ENCODE results near the gene TMEM123. TPM values are rescaled to one million over a fixed set of nuclear protein-coding genes. Genes with fewer than 3 reads are reported as not detected.

Gene TMEM123
- total RNA-seq, 2 experiments from 2014 or later, result 489 to 694 TPM

DNA sequence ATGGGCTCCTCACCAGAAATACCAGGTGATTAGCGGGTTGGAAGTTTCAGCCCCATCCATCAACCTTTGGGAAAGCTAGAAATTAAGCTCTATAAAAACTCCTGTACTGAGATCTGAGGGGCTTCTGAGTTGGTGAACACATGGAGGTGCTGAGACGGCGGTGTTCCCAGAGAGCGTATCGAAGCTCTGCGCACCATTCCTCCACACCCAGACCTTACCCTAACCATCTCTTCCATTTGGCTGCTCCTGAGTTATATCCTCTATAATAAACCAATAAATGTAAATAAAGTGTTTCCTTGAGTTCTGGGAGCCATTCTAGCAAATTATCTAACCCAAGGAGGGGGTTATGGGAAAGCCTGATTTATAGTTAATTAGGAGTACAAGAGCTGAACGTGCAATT lies 41.4 kb downstream of the TMEM123 start:
- no peak for DNase-seq
- H3K4me1 Mint-ChIP-seq, result peaks cover 77% of the 10 kb centered on the region
- H3K9me3 Mint-ChIP-seq, result peaks cover 12% of the 10 kb centered on the region
- ChIA-PET CTCF (interaction anchor here (1.9 kb wide), 2 partner anchors 11 to 21 kb away, joined by 6 read pairs; no protein-coding TSS in a partner anchor), POLR2A (no interaction called here)
- H3K36me3 Mint-ChIP-seq (ENCODE audit: low read depth), result peaks cover 61% of the 10 kb centered on the region
- no peak overlapping the region for H3K27ac Mint-ChIP-seq
- no peak overlapping the region for H3K4me3 Mint-ChIP-seq
- no peaks in the 10 kb centered on the region for H3K27me3 Mint-ChIP-seq

DNA sequence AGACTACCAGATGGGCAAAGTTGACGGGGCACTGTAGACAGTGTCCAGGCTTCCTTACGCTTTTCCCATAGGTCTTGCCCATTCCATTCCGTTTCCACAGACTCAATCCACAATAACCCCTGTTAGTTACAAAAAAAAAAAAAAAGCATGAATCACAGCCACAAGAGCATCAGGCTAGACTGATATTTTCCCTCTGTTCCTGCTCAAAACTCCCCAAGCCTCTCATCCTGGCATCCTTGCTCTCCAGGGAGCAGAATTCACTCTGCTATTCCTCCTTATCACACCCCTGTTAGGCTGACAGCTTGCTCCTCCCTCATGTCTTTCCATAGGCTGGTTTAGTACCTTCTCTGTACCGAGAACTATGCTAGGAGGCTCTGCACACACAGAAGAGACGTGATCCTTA lies 42.2 kb downstream of the TMEM123 start:
- Mint-ChIP-seq H3K27ac (no peak overlapping the region), H3K4me3 (no peak overlapping the region), H3K9me3 (peaks cover 8% of the 10 kb centered on the region), H3K27me3 (no peaks in the 10 kb centered on the region), H3K4me1 (peaks cover 78% of the 10 kb centered on the region), H3K36me3 (ENCODE audit: low read depth) (peaks cover 58% of the 10 kb centered on the region)
- ChIA-PET POLR2A (no interaction called here), CTCF (interaction anchor here (0.6 to 1.9 kb wide), 3 partner anchors 10 to 52 kb away, joined by 3 to 6 read pairs (median 6); no protein-coding TSS in a partner anchor)
- no peak for DNase-seq

DNA sequence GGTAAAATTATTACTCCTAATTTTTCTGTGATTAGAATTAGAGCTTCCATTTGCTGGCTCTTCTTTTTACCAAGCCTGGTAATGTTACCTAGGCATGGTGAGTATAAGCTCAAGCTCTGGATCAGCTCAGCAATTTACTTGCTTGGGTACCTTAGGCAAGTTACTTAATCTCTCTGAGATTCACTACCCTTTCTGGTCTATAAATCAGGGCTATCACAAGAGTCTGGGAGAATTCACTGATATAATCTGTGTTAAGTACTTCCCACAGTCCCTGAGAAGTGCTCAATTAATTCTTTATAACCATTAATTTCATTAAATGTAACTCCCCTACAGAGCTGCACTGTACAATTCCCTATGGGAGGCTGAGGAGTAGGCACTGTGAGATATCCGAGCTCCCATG lies 44.2 kb downstream of the TMEM123 start:
- Mint-ChIP-seq H3K4me3 (no peak overlapping the region), H3K27me3 (no peaks in the 10 kb centered on the region), H3K36me3 (ENCODE audit: low read depth) (peaks cover 48% of the 10 kb centered on the region), H3K27ac (no peak overlapping the region), H3K9me3 (no peaks in the 10 kb centered on the region), H3K4me1 (peaks cover 65% of the 10 kb centered on the region)
- no peak for DNase-seq
- ChIA-PET POLR2A (no interaction called here), CTCF (interaction anchor here (0.5 to 2.4 kb wide), 5 partner anchors 14 to 153 kb away, joined by 3 to 7 read pairs (median 3); no protein-coding TSS in a partner anchor)

DNA sequence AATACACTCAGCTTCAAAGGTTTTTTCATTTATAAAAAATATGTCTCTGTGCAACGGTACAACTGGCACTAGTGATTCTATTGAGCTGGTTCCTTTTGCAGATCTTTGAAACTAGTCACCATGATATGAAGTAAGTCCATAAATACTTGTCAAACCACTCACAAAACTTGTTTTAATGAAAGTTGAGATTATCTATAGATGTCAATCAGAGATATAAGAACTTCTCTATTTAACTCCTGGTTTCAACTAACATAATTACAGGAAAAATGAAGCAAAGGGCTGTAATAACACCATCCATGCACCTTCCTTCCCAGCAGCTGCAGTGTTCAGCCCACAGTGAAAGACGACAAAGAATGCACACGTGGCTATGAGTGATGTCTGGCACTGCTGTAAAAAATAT lies 44.7 kb downstream of the TMEM123 start:
- no peak overlapping the region for H3K27ac Mint-ChIP-seq
- H3K27me3 Mint-ChIP-seq, result no peaks in the 10 kb centered on the region
- ChIA-PET CTCF (interaction anchor here (0.9 to 2.4 kb wide), 3 partner anchors 14 to 17 kb away, joined by 3 to 7 read pairs (median 4); no protein-coding TSS in a partner anchor), POLR2A (no interaction called here)
- H3K36me3 Mint-ChIP-seq (ENCODE audit: low read depth), result peaks cover 48% of the 10 kb centered on the region
- no peak overlapping the region for H3K4me3 Mint-ChIP-seq
- no peaks in the 10 kb centered on the region for H3K9me3 Mint-ChIP-seq
- H3K4me1 Mint-ChIP-seq, result peaks cover 65% of the 10 kb centered on the region
- DNase-seq, result no peak

DNA sequence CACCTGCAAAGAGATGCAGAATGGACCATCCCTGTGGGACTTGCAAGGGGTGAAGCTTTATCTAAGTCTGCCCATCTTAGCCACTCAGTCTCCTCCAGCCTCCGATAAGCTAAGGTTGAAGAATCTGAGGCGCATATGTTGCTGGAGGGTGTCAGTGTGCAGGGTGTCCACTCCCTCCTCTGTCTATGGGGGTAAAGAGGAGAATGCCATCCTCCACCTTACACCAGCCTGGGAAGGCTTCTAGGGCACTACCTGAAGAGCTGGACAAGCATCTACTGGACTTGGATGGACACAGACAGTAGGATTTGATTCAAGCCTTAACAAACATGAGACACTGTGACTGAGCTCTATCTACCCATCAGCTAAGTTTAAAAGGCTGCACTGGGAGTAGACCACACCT lies 46.5 kb downstream of the TMEM123 start:
- ChIA-PET CTCF (interaction anchor here (1.0 to 1.5 kb wide), 3 partner anchors 9 to 21 kb away, joined by 3 to 5 read pairs (median 3); no protein-coding TSS in a partner anchor), POLR2A (interaction anchor here (0.6 kb wide), 1 partner anchor 191 kb away, joined by 3 read pairs; no protein-coding TSS in a partner anchor)
- Mint-ChIP-seq H3K27me3 (no peaks in the 10 kb centered on the region), H3K36me3 (ENCODE audit: low read depth) (peaks cover 57% of the 10 kb centered on the region), H3K4me3 (no peak overlapping the region), H3K9me3 (no peaks in the 10 kb centered on the region), H3K27ac (no peak overlapping the region), H3K4me1 (peaks cover 65% of the 10 kb centered on the region)
- no peak for DNase-seq

DNA sequence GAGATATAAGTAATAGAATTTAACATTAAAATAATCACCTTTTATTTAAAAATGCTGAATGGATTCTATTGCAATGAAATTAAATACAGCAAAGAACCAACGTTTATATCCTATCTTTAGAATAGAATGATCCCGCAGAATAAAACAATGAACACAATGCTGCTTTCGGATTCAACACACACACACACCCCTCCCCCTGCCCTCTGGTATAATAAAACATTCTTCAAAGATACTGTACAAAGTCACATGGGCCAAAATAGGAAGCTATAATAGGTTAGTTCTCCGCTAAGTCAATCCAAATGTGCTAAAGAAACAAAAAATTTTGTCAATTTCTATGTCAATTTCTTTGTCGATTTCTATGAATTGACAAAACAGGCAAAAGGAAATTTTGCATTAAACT lies 47.1 kb downstream of the TMEM123 start:
- Mint-ChIP-seq H3K27me3 (no peaks in the 10 kb centered on the region), H3K36me3 (ENCODE audit: low read depth) (peaks cover 61% of the 10 kb centered on the region), H3K9me3 (no peaks in the 10 kb centered on the region), H3K4me3 (no peak overlapping the region), H3K4me1 (peaks cover 62% of the 10 kb centered on the region), H3K27ac (no peak overlapping the region)
- CTCF ChIA-PET, result no interaction called here
- no peak for DNase-seq
- POLR2A ChIA-PET, result no interaction called here

DNA sequence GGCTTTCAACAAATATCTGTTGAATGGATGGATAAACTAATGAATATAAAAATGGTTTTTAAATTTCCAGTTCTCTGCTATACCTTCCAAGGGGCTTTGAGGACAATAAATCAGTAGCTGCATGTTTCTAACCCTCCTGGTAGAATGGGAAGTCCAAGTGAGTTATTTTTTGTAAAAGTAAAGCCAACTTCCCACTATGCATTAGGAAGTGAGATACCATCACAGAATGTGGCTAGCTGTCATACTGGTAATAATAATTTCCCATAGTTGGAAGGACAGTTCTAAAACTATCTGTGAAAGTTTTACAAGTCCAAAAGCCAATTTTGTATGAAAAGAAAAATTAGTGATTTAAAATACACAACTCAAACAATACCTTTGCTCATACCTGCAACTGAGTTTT lies 50.0 kb downstream of the TMEM123 start:
- no peak for DNase-seq
- POLR2A ChIA-PET, result no interaction called here
- Mint-ChIP-seq H3K4me3 (no peak overlapping the region), H3K27me3 (no peaks in the 10 kb centered on the region), H3K27ac (no peak overlapping the region), H3K9me3 (no peaks in the 10 kb centered on the region), H3K4me1 (peaks cover 47% of the 10 kb centered on the region), H3K36me3 (ENCODE audit: low read depth) (peaks cover 62% of the 10 kb centered on the region)
- CTCF ChIA-PET, result interaction anchor here (1.5 kb wide), 1 partner anchor 11 kb away, joined by 5 read pairs; no protein-coding TSS in a partner anchor

DNA sequence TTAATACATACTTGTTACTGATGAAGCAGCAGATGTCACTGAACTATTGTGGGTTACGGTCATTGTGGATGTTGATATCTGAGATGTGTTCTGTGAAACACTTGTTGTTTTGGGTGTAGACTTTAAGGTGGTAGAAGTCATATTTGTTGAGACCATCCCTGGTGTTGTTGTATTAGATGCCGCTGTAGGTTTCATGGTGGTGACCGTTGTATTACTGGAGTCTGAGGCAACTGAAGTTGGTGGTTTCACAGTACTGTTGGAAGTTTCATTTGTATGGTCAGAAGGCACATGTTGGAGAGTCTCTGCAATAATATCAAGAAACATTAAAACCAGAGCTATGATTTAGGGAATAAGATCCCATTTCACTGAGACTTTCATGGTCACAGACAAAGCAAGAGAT lies 50.7 kb downstream of the TMEM123 start:
- ChIA-PET CTCF (interaction anchor here (1.1 to 1.5 kb wide), 2 partner anchors 11 to 12 kb away, joined by 3 to 5 read pairs; no protein-coding TSS in a partner anchor), POLR2A (no interaction called here)
- H3K27ac Mint-ChIP-seq, result no peak overlapping the region
- H3K4me1 Mint-ChIP-seq, result peaks cover 46% of the 10 kb centered on the region
- DNase-seq, result no peak
- no peaks in the 10 kb centered on the region for H3K9me3 Mint-ChIP-seq
- H3K36me3 Mint-ChIP-seq (ENCODE audit: low read depth), result peaks cover 62% of the 10 kb centered on the region
- no peaks in the 10 kb centered on the region for H3K27me3 Mint-ChIP-seq
- no peak overlapping the region for H3K4me3 Mint-ChIP-seq

DNA sequence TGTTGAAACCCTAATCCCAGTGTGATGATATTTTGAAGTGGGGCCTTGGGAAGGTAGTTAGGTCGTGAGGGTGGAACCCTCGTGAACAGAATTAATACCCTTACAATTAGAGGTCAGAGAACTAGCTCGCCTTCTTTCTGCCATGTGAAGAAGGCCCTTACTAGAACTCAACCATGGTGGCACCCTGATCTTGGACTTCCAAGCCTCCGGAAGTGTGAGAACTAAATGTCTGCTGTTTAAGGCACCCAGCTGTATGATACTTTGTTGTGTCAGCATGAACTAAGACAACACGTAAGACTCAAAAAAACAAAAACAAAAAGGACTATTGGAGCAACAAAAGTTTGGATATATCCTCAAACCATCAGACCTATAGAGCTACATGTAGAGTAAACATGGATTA lies 52.0 kb downstream of the TMEM123 start:
- Mint-ChIP-seq H3K27me3 (no peaks in the 10 kb centered on the region), H3K27ac (no peak overlapping the region), H3K36me3 (ENCODE audit: low read depth) (peaks cover 67% of the 10 kb centered on the region), H3K4me3 (no peak overlapping the region), H3K4me1 (peaks cover 46% of the 10 kb centered on the region), H3K9me3 (no peaks in the 10 kb centered on the region)
- DNase-seq, result no peak
- ChIA-PET POLR2A (no interaction called here), CTCF (interaction anchor here (1.1 to 3.3 kb wide), 4 partner anchors 10 to 266 kb away, joined by 3 to 13 read pairs (median 6); no protein-coding TSS in a partner anchor)

DNA sequence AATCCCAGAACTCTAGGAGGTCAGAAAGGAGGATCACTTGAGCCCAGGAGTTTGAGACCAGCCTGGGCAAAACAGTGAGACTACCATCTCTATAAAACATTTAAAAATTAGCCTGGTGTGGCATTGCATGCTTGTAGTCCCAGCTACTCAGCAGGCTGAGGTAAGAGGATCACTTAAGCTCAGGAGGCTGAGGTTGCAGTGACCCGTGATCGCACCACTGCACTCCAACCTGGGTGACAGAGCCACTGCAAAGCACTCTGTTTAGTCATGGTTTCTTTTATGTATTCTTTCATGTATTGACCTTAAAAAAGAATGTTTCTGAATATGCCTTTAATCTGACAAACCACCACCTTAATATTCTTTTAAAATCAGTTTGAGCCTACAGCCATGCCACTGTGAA lies 53.4 kb downstream of the TMEM123 start:
- H3K4me1 Mint-ChIP-seq, result peaks cover 44% of the 10 kb centered on the region
- peaks cover 72% of the 10 kb centered on the region for H3K36me3 Mint-ChIP-seq (ENCODE audit: low read depth)
- H3K27ac Mint-ChIP-seq, result no peak overlapping the region
- H3K27me3 Mint-ChIP-seq, result no peaks in the 10 kb centered on the region
- POLR2A ChIA-PET, result no interaction called here
- no peak for DNase-seq
- CTCF ChIA-PET, result interaction anchor here (1.0 to 3.3 kb wide), 3 partner anchors 9 to 111 kb away, joined by 3 to 13 read pairs (median 3); no protein-coding TSS in a partner anchor
- H3K9me3 Mint-ChIP-seq, result no peaks in the 10 kb centered on the region
- H3K4me3 Mint-ChIP-seq, result no peak overlapping the region

DNA sequence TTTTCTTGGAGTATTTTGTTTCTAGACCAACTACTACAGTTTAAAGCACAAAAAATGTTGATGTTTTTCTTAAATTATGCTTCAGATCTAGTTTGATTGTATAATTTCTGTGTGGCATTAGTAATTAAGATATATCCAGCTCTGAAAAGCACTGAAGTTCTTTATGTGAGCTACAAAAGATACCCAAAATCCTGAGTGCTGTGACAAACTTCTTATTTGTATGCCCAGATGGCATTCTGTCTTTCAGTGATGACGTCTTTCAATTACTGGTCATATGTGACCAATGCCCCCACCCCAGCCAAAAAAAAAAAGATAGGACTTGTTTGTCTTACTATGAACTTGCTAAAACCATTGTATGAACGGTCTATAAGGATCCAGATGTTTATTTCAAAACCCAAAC lies 54.3 kb downstream of the TMEM123 start:
- no peaks in the 10 kb centered on the region for H3K27me3 Mint-ChIP-seq

DNA sequence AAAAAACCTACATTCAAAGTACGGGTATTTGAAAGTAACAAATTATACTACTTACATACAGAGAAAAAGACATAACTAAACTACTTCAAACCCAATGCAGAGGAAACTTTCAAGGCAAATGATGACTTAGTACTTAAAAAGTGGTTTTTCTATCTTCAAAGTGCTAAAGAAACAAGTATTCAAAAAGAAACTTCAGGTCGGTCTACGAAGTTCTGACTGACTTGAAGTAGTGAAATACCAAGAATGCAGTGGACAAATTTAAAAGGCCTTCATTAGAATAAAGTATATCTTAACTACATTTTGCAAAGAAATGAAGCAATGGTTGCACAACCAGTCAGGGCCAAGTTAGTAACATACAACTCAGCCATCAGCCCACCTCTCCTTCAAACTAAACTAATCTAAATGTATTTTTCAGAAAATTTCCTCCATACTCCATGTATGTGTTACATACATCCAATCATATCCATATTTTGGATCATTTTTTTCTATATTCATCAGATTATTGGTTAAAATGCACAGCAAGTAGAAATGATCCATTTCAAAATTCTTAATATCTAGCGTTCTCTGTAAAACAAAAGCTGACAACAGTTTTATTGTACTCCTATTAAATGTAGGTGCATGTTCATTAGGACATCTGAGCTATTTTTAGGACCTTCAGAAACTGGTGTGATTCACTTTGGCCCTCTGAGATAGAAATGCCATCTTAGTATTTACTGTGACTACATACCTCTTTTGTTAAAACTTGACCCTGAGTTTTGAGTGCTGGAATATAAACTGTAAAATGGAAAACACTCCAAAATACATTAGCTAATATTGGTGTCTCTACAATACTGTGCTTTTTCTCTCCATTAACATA lies 55.6 kb downstream of the TMEM123 start:
- Mint-ChIP-seq H3K36me3 (ENCODE audit: low read depth) (peaks cover 72% of the 10 kb centered on the region), H3K4me3 (peak overlapping the region; percentile 13)
- CTCF ChIA-PET, result interaction anchor here (1.0 to 1.8 kb wide), 4 partner anchors 8 to 103 kb away, joined by 3 to 5 read pairs (median 4); no protein-coding TSS in a partner anchor

More for the DNA sequence above, 54.3 kb downstream of the TMEM123 start:
- Mint-ChIP-seq H3K36me3 (ENCODE audit: low read depth) (peaks cover 74% of the 10 kb centered on the region), H3K4me3 (no peak overlapping the region), H3K9me3 (no peaks in the 10 kb centered on the region), H3K27ac (no peak overlapping the region), H3K4me1 (peaks cover 42% of the 10 kb centered on the region)
- POLR2A ChIA-PET, result no interaction called here
- DNase-seq, result no peak
- CTCF ChIA-PET, result interaction anchor here (1.0 to 3.3 kb wide), 5 partner anchors 8 to 104 kb away, joined by 3 to 13 read pairs (median 4); no protein-coding TSS in a partner anchor

More for the DNA sequence above, 55.6 kb downstream of the TMEM123 start:
- Mint-ChIP-seq H3K4me1 (peaks cover 38% of the 10 kb centered on the region), H3K9me3 (no peaks in the 10 kb centered on the region), H3K27ac (peak overlapping the region; percentile 66), H3K27me3 (no peaks in the 10 kb centered on the region)
- no peak for DNase-seq
- POLR2A ChIA-PET, result no interaction called here

All from activated CD4-positive, alpha-beta T cell treated with anti-CD3 and anti-CD28 coated beads, Interleukin-2, amount 10 ng/mL, durations not matched to agents 7 days and 5 days (primary cell).